Heart right ventricle (tissue), 16 donors: Measurements from ENCODE around the gene TENT4B. TPM values are rescaled to one million over a fixed set of nuclear protein-coding genes. Genes with fewer than 3 reads are reported as not detected.

Experiments
- ATAC-seq, 8 donors: fragments of 200-7000 bp; cut with Tn5 transposase; one replicate each; pipeline ENCODE4 v1.9.1; 2020; ENCODE audit warnings: mild to moderate bottlenecking in 8 of 8, moderate library complexity in 8 of 8, moderate number of reproducible peaks in 1 of 8
- DNase-seq, 2 donors: peaks; one replicate each; pipeline ENCODE4 v3.0.0-alpha.2; 2020
- H3K27ac ChIP-seq, 10 donors: fragments of 200-600 bp; sonication (generic) in 2 of 10; one replicate each; pipeline versions ENCODE4 v1.5.0 to v1.8.0; 2020 to 2022; ENCODE audit warnings: mild to moderate bottlenecking in 3 of 10
- H3K27me3 ChIP-seq, 7 donors: fragments of 200-600 bp; one replicate each; pipeline ENCODE4 v1.8.0; 2021 to 2022; ENCODE audit warnings: mild to moderate bottlenecking in 2 of 7
- H3K36me3 ChIP-seq, 9 donors: fragments of 200-600 bp; sonication (generic) in 1 of 9; one replicate each; pipeline versions ENCODE4 v1.5.0 to v1.8.0; 2020 to 2022; ENCODE audit warnings: mild to moderate bottlenecking in 2 of 9
- H3K4me1 ChIP-seq, 9 donors: fragments of 200-600 bp; sonication (generic) in 1 of 9; one replicate each; pipeline versions ENCODE4 v1.5.0 to v1.8.0; 2020 to 2022; ENCODE audit warnings: mild to moderate bottlenecking in 4 of 9
- H3K4me3 ChIP-seq, 10 donors: fragments of 200-600 bp; sonication (generic) in 2 of 10; one replicate each; pipeline versions ENCODE4 v1.5.0 to v1.8.0; 2020 to 2022; ENCODE audit warnings: mild to moderate bottlenecking in 7 of 10, moderate library complexity in 2 of 10
- H3K9me3 ChIP-seq, 11 donors: fragments of 200-600 bp in 10 of 11; sonication (generic) in 2 of 11; one replicate each; pipeline versions ENCODE4 v1.5.0 to v1.8.0; 2013 to 2022; ENCODE audit warnings: mild to moderate bottlenecking in 2 of 11, control low read depth in 1 of 11, moderate library complexity in 1 of 11
- CTCF ChIP-seq, 9 donors: fragments of 200-600 bp; sonication (generic) in 2 of 9; IDR thresholded peaks; one replicate each; pipeline versions ENCODE4 v1.5.0 to v1.8.0; 2021 to 2022; ENCODE audit warnings: antibody characterized with exemption in 9 of 9, mild to moderate bottlenecking in 5 of 9, moderate library complexity in 1 of 9
- WGBS, 2 donors: extraction: QIAGEN DNeasy Blood & Tissue Kit; methylation state at CpG; one replicate each; pipeline ENCODE4 v1.1.7; 2013; ENCODE audit warnings: inconsistent platforms in 1 of 2; 5-methylcytosine and 5-hydroxymethylcytosine counted together
- intact Hi-C, 10 donors: fragments of 100-400 bp; cut with DNase I; formaldehyde crosslinking; loops; one replicate each; pipeline versions ENCODE4 v1.11.1 to v1.14.2; 2022
- polyA plus RNA-seq, 2 donors: library from polyadenylated mRNA; stranded (reverse); fragments of 200-250 nt; gene quantifications; one replicate each; pipeline ENCODE4 v1.2.3, GENCODE V29; 2013
- total RNA-seq, 10 donors: library from RNA; stranded (reverse); fragmentation: NEBNext Ultra II Directional in 3 of 10; extraction: Animal tissue kit (Norgen Biotek cat#: 25700) in 3 of 10; gene quantifications; one replicate each; pipeline versions ENCODE4 v1.2.1 to v1.2.4, GENCODE V29; 2021 to 2023
- donor health status: Arrhythmogenic right ventricular cardiomyopathy.
- donor health status: ischemic (EF 13 %, LVEDD 7.1; RV severe dilation, severe dysfunction).
- donor health status: healthy with polysubstance abuse.
- donor health status: DM: no; HTN: yes; CAD: no.
- donor health status: DM: no; HTN: no; CAD: no.
- donor health status: ischemic (EF 25% LVEDD 6.9; RV normal size, moderate dysfunction).
- donor health status: ischemic (EF 25% LVEDD 5.7; RV mildly dilated, moderate dysfunction).
- donor health status: healthy.
- donor health status: DM: yes; HTN: yes; CAD: no.
- donor health status: Ischemic cardiomyopathy.
- donor health status: ischemic (EF 35%, LVEDD 5.7; RV mildly dilated, moderate dysfunction).
- donor health status: nonischemic (EF 11% LVEDD 7.7; RV severe dilation, severe dysfunction).
- donor health status: DM: yes; HTN: yes; CAD: no.
- donor health status: PGD.
- donor health status: ischemic (EF 29% LVEDD 5.4; RV normal size, mild dysfunction).
- donor health status: nonischemic (EF 23%, LVEDD 6.1; RV moderate dilation, normal function).

TENT4B gene
- total and polyA plus RNA-seq, 12 donors: 2.7 to 8.6 (median 6.4) TPM

GRCh38 chr16:50197582-50197981, 44.5 kb downstream of the TENT4B start:
- WGBS, 2 donors: 94 to 97% methylated on average over 7 of the region's 7 CpGs
- Histone ChIP-seq H3K27me3 (no peaks in the 10 kb centered on the region), H3K9me3 (no peaks in the 10 kb centered on the region), H3K27ac (no peak overlapping the region), H3K36me3 (no peaks in the 10 kb centered on the region), H3K4me1 (peaks cover 6 to 59% (median 29%) of the 10 kb centered on the region in 9 donors), H3K4me3 (no peak overlapping the region)
- DNase-seq: no peak
- no peak for ATAC-seq
- intact Hi-C loops: no loop called here
- no peak for TF ChIP-seq CTCF (IDR thresholded peaks at IDR 0.05)

- Histone ChIP-seq H3K27ac (peak overlapping the region in 1 of 10 donors; percentile 29), H3K27me3 (no peaks in the 10 kb centered on the region), H3K4me3 (no peak overlapping the region), H3K9me3 (no peaks in the 10 kb centered on the region), H3K36me3 (no peaks in the 10 kb centered on the region), H3K4me1 (peaks cover 11 to 67% (median 42%) of the 10 kb centered on the region in 9 donors)
- peak in 5 of 8 donors; percentile 25 to 69 (median 36) for ATAC-seq
- no peak for DNase-seq
- no peak for TF ChIP-seq CTCF (IDR thresholded peaks at IDR 0.05)
- intact Hi-C loops: no loop called here
- 47 to 55% methylated on average over 4 of the region's 4 CpGs for WGBS, 2 donors
Observed at GRCh38 chr16:50198802-50199403, 45.8 kb downstream of the TENT4B start.

GRCh38 chr16:50201787-50202186, 48.7 kb downstream of the TENT4B start:
- Histone ChIP-seq H3K4me1 (peaks cover 11 to 61% (median 41%) of the 10 kb centered on the region in 9 donors), H3K27ac (peak overlapping the region in 4 of 10 donors; percentile 37 to 67 (median 60))

More at GRCh38 chr16:50201787-50202186, 48.7 kb downstream of the TENT4B start:
- WGBS, 2 donors: 58 to 78% methylated on average over 3 of the region's 3 CpGs
- no peak overlapping the region for H3K4me3 ChIP-seq
- no peaks in the 10 kb centered on the region for H3K9me3 ChIP-seq
- H3K36me3 ChIP-seq: no peaks in the 10 kb centered on the region
- intact Hi-C loops: loop anchor here in 2 of 10 donors (2.0 to 10.0 kb wide), 2 partner anchors 47 to 49 kb away; partner anchors contain the start of gene TENT4B (in 2 of the 2)
- ATAC-seq (no peak), DNase-seq (no peak)
- H3K27me3 ChIP-seq: no peaks in the 10 kb centered on the region
- no peak for TF ChIP-seq CTCF (IDR thresholded peaks at IDR 0.05)
